NCI-H2029 (cell line): ENCODE results near the gene GLI1.
A peak's percentile ranks its signal among the peaks of the same experiment; 100 is the strongest.
"Not testable (repeated sequence)": the region's sequence is repeated elsewhere in the genome, so short reads cannot be mapped to it uniquely, and the experiment has no call there.

Experiments
- DNase-seq: peaks from one replicate; lab custom pipeline; 2025; lab: John Stamatoyannopoulos, UW

The GLI1 gene

DNA sequence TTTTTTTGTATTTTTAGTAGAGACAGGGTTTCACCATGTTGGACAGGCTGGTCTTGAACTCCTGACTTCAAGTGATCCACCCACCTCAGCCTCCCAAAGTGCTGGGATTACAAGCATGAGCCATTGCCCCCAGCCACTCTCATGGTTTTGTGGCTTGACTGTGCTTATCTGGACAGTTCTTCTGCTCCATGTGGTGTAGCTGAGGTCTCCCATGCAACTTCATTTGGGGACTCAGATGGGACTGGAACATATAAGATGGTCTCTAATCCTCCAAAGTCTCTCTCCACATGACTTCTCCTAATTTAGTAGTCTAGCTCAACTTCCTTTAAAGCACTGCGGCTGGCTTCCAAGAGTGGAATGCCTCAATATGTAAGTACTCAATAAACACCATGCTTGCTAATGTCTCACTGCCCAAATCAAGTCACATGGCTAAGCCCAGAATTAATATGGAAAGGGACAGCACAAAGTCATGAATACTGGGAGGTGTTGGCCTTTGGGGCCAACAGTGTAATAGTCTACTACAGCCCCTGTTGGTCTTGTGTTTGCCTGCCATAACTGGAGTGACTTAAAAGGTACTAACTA is 17.6 kb upstream of the GLI1 start:
- no peak for DNase-seq

DNA sequence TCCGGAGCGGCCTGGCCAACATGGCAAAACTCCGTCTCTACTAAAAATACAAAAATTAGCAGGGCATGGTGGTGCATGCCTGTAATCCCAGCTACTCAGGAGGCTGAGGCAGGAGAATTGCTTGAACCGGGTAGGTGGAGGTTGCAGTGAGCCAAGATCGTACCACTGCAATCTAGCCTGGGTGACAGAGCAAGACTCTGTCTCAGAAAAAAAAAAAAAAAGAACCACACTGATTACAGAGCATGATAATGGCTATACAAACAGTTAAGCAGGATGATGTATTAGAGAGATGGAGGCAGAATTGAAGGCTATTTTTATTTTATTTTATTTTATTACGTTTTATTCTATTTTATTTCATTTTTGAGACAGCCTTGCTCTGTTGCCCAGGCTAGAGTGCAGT is 15.2 kb upstream of the GLI1 start:
- DNase-seq = not testable (repeated sequence)

DNA sequence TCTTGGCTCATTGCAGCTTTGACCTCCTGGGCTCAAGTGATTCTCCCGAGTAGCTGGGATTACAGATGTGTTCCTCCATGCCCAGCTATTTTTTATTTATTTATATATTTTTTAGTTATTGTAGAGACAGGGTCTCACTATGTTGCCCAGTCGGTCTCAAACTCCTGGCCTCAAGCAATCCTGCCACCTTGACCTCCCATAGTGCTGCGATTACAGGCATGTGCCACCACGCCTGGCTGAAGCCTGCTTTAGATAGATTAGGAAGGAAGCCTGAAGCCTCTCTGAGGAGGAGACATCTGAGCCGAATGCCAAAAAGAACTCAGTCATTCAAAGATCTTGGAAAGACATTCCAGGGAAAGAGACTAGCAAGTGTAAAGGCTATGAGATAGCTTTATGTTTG is 14.8 kb upstream of the GLI1 start:
- DNase-seq = no peak

DNA sequence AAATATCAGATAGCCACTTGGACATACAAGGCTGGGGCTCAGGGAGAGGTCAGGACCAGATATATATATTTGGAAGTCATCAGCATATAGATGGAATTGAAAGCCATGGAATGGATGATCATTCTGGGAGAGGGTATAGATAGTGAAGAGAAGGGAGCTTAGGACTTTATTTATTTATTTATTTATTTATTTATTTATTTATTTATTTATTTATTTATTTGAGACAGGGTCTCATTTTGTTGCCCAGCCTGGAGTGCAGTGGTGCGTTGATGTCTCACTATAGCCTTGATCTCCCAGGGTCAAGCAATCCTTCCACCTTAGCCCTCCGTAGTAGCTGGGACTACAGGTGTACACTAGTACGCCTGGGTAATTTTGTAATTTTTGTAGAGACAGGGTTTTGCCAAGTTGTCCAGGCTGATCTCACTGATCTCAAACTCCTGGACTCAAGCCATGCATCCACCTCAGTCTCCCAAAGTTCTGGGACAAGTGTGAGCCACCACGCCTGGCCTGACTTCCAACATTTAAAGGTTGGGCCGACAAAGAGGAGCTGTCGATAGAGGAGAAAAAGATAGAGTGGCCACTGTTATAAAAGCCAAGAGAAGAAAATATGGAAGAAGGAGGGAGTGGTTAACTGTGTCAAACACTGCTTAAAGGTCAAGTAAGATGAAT is 13.2 kb upstream of the GLI1 start:
- no peak for DNase-seq

DNA sequence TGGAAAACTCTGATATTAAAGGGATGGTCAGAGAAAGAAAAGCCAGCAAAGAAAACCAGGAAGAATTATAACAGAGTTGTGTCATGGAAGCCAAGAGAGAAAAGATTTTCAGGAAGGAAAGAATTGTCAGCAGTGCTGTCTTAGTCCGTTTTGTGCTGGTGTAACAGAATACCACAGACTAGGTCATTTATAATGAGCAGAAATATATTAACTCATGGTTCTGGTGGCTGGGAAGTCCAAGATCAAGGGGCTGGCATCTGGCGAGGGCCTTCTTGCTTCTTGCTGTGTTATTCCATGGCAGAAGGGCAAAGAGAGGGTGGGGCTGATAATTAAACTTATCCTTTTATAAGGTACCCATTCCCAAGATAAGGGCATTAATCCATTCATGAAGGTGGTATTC is 10.9 kb upstream of the GLI1 start:
- DNase-seq = no peak

DNA sequence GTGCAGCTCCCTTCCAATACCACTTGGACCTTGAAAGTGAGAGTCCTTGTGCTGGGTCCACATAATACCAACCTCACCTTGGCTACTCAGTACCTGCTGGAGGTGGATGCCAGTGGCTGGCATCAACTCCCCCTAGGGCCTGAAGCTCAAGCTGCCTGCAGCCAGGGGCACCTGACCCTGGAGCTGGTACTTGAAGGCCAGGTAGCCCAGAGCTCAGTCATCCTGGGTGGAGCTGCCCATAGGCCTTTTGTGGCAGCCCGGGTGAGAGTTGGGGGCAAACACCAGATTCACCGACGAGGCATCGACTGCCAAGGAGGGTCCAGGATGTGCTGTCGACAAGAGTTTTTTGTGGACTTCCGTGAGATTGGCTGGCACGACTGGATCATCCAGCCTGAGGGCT is 10.2 kb upstream of the GLI1 start:
- no peak for DNase-seq

DNA sequence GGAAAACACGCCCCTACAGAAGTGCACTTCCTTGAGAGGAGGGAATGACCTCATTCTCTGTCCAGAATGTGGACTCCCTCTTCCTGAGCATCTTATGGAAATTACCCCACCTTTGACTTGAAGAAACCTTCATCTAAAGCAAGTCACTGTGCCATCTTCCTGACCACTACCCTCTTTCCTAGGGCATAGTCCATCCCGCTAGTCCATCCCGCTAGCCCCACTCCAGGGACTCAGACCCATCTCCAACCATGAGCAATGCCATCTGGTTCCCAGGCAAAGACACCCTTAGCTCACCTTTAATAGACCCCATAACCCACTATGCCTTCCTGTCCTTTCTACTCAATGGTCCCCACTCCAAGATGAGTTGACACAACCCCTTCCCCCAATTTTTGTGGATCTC is 9.5 kb upstream of the GLI1 start:
- DNase-seq = no peak

DNA sequence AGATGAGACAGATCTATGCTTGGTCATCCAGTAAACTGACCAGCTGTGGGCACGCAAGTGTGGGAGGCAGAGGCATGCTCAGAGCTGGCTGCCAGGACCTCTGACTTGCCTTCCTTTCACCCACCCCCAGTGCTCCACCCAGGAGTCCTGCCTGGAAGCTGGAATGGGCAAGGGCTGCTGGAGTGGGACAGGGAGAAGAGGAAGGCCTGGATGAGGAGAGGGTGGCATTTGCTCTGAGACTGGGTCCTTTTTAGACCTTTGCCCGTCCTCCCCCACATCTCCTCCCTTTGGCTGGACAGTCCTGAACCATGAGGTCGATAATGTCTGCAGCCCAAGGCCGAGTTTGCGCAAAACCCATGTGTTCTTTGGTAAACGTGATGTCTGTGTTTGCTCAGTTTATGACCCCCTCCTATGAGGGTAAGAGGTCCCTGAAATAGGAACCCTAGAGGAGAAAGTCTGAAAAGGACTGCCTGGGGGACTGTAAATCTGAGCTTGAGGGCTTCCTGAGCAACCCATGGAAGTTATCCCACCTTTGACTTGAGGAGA is 8.3 kb upstream of the GLI1 start:
- no peak for DNase-seq

DNA sequence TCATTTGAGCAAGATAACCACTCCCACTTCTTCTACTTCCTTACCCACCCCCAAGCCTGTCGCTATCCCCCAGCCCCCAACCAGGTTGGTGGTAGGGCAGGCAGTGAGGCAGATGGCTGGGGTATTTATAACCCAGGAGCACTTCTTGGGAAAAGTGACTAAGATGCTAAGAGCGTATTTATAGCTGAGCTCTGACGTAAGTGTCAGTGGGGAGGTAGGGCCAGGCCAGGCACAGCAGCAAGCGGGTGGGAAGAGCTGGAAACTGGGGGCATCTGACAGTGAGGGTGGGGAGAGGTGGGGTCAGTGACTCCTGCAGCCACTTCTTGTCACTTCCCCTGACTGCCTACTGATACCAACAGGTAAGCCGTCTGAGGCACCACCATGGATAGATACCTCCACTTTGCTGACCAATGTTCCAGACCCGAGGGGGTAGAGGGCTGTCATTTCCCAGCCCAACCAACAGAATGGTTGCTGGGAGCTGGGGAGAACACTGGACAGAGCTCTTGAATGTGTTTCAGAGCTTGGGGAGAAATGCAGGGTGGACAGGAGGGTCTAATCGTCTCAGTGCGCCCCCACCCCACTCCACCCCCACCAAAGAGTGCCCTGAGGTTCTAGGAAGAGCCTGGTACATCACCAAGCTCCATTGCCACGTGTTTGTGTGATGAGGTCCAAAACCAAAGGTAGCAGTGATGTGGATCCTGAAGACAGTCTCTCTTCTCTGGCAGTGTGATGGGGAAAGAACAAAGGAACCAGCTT is 7.2 kb upstream of the GLI1 start:
- no peak for DNase-seq

DNA sequence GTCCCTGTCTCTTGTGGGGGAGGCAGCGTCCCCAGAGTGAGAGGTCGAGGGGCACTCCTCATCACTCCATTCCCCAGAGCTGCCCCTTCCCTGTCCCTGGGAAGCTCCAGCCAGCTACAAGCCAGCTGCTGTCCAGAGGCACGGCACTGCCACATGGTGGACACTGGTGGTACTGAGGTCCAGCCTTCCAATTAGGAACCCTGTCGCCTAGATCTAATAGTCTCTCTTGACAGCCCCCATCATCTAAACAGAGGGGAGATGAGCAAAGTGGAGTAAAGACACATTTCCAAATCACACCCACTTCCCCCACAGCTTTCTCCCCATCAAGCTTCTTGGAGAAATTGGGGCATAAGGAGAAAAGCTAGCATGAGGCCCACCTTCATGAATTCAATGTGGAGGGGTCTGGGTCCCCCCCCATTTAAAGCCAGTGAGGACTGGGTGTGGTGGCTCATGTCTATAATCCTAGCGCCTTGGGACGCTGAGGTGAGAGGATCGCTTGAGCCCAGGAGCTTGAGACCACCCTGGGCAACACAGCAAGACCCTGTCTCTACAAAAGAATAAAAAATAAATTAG is 6.6 kb upstream of the GLI1 start:
- peak; percentile 45 for DNase-seq

DNA sequence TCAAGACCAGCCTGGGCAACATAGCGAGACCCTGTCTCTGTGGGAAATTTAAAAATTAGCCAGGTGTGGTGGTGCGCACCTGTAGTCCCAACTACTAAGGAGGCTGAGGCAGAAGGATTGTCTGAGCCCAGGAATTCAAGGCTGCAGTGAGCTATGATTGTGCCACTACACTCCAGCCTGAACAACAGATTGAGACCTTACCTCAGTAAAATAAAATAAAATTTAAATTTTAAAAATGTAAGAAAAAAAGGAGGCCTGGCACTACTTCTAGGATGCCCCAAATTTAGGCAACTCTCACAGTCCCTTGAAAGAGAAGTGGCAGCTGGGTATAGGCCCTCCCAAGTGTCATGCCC is 5.4 kb upstream of the GLI1 start:
- DNase-seq = no peak

DNA sequence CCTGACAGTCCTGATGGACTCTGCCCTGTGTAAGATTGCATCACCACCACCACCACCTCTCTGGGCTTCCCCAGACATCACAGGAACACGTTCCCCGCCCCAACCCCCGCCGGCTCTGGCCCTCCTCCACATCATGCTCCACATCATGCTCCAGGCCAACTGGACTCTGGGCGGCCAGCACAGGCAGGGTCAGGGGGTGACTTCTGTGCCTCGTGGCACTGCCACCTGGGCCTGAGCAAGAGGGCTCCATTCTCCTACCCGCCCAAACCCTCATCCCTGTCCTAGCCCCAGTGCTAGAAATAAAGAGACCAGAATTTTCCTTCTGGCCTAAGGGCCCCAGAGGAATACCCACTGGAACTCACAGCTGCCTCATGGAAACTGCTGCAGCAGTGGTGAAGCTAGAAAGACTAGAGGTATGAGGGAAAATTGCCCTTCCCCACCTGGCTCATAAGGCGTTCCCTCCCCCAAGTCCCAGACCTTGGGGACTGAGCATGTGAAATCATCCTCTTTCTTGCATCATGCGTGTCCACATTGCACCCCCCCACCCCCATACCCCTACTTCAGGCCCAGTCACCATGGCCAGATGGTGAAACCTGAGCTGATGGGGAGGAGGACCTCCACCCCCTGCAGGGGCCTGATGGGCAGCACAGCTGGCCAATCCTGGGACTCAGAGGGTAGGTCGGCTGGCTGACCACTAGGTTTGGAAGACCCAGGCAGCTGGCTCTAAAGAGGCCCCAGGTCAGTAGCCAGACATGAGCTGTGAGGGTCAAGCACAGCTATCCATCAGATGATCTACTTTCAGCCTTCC is 4.8 kb upstream of the GLI1 start, which contains the start of gene INHBE:
Gene INHBE (plus strand): TSS at position 742 of the 808 bp plus-strand sequence. CDS start 230 bp downstream, outside the sequence.
- peak; percentile 57 for DNase-seq

DNA sequence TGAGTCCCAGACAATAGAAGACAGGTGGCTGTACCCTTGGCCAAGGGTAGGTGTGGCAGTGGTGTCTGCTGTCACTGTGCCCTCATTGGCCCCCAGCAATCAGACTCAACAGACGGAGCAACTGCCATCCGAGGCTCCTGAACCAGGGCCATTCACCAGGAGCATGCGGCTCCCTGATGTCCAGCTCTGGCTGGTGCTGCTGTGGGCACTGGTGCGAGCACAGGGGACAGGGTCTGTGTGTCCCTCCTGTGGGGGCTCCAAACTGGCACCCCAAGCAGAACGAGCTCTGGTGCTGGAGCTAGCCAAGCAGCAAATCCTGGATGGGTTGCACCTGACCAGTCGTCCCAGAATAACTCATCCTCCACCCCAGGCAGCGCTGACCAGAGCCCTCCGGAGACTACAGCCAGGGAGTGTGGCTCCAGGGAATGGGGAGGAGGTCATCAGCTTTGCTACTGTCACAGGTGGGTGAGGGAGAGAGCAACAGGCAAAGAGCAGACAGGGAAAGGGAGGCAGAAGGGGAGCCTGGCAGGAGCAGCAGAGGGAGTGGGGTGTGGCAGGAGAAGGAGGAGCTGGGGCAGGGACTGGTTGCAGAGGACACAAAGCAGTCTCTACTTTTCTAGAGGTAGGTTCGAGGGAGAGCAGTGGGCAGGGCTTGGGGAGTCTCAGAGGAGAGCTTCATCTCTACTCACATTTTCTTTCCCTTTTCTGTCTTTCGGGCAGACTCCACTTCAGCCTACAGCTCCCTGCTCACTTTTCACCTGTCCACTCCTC is 4.0 kb upstream of the GLI1 start:
- peak; percentile 57 for DNase-seq

DNA sequence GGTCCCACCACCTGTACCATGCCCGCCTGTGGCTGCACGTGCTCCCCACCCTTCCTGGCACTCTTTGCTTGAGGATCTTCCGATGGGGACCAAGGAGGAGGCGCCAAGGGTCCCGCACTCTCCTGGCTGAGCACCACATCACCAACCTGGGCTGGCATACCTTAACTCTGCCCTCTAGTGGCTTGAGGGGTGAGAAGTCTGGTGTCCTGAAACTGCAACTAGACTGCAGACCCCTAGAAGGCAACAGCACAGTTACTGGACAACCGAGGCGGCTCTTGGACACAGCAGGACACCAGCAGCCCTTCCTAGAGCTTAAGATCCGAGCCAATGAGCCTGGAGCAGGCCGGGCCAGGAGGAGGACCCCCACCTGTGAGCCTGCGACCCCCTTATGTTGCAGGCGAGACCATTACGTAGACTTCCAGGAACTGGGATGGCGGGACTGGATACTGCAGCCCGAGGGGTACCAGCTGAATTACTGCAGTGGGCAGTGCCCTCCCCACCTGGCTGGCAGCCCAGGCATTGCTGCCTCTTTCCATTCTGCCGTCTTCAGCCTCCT is 3.4 kb upstream of the GLI1 start:
- peak; percentile 20 for DNase-seq

DNA sequence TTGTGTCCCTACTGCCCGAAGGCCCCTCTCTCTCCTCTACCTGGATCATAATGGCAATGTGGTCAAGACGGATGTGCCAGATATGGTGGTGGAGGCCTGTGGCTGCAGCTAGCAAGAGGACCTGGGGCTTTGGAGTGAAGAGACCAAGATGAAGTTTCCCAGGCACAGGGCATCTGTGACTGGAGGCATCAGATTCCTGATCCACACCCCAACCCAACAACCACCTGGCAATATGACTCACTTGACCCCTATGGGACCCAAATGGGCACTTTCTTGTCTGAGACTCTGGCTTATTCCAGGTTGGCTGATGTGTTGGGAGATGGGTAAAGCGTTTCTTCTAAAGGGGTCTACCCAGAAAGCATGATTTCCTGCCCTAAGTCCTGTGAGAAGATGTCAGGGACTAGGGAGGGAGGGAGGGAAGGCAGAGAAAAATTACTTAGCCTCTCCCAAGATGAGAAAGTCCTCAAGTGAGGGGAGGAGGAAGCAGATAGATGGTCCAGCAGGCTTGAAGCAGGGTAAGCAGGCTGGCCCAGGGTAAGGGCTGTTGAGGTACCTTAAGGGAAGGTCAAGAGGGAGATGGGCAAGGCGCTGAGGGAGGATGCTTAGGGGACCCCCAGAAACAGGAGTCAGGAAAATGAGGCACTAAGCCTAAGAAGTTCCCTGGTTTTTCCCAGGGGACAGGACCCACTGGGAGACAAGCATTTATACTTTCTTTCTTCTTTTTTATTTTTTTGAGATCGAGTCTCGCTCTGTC is 2.7 kb upstream of the GLI1 start:
- DNase-seq = no peak

DNA sequence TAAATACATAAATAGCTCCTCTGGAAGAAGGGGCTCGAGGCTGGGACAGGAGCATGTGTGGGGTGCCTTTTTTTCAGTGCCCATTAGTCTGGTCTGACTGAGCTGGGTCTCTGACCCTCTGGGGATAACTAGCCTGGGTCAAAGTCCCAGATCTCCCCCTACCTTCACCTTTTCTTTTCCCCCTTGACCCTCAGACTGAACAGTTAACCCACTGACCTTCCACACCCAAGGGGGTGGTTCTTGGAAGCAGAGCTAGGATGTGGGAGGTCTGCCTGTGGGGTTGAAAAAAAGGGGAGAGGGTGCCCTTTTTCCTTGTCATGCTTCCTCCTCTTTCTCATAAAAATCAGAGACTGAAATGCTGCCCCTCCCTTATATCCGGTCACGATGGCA is 925 bp upstream of the GLI1 start:
- DNase-seq = no peak

DNA sequence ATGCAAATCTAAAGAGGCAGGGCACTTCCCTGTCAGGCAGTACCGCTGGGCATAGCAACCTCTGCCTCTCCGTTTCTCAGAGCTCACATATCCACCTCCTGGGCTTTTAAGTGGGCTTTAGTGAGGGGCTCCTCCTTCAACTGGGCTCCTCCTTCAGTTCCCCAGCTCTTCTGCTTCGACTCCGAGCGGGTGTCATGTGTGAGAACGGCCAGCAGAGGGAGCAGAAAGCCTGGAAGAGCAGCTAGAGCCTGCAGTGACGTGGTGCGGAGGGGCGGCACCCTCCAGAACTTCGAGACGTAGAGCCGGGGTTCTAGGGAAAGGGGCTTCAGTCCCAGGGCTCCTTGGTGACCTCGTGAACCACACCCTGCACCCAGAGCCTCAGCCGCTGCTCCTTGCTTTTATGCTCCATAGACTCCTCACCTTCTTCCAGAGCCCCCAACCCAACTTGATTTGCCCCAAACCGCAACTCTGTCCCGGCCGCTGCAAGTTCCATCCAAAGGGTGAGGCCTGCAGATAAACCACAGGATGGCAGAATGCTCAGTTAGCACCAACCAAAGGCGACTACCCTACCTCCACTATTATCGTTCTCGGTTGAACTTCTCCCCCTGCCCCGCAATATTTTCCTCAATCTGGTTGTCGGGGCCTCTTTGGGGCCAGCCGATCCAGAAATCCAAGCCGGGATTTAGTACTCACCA is 383 bp upstream of the GLI1 start:
- DNase-seq = peak; percentile 92

DNA sequence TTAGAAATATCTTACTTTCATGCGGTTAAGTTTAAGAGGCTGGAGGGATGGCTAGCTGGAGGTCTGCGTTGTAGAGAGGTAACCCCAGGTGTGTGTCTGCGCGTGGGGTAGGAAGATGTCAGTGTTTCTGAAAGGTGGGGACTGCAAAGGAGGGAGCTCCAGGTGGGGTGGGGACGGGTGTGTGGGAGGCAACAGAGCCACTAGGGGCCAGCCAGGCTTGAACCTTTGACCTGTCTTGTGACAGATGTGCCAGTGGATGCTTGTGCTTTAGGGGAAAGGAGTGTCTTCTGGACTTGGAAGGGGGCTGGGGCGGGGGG is 841 bp downstream of the GLI1 start:
- DNase-seq = no peak

DNA sequence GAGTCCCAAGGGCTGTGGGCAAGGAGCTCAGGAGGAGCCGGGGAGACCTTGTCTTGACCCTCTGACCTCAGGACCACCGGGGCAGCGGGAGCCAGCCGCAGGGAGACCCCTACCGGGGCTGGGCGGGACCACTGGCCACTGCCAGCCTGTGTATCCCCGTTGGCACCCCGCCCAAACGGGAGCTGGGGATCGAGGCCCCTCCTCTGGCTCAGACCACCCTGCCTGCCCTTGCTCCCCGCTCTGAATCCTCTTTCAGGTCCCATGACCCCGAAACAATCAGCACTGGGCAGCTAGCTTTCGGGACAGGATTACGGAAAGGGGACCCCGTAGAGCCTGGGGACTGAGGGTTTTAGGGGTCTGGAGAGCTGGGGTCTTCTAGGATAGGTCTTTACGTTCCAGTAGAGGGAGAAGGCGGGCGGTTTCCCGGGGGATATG is 1.3 kb downstream of the GLI1 start:
- no peak for DNase-seq
